ENCODE data around the gene DNAAF9.

DNA sequence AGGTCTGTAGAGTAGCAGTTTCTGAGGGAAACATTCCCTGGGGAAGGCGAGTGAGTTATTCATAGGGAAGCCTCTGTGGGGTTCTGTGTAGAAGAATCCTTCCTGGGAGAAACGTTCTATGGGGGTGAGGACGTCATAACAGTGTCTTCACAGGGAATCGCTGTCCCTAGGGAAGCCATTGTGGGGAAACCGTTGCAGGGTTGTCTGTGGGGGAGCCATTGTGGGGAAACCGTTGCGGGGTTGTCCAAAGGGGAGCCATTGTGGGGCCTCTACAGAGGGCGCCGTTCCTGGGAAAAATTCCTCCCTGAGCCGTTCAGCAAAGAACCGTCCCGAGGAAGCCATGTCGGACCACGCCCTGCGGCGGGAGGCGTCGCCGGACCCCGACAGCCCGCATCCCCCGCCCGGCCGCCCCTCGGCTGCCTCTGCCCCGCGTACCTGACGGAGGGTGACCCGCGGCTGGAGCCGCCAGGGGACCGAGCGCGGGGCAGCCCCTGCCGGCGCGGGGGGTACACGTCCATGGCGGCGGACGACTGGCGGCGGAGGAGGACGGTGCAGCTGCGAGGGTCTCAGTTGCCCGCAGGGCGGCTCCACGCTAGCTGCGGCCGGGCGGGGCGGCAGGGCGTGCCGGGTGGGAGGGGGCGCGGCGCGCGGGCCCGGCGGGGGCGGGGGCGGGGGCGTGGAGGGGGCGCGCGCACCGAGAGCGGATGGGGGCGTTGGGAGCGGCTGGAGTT is at the start of gene DNAAF9:
- no peak for TF ChIP-seq POLR2A (IDR thresholded peaks at IDR 0.05)
- TF ChIP-seq, protein P1, sequence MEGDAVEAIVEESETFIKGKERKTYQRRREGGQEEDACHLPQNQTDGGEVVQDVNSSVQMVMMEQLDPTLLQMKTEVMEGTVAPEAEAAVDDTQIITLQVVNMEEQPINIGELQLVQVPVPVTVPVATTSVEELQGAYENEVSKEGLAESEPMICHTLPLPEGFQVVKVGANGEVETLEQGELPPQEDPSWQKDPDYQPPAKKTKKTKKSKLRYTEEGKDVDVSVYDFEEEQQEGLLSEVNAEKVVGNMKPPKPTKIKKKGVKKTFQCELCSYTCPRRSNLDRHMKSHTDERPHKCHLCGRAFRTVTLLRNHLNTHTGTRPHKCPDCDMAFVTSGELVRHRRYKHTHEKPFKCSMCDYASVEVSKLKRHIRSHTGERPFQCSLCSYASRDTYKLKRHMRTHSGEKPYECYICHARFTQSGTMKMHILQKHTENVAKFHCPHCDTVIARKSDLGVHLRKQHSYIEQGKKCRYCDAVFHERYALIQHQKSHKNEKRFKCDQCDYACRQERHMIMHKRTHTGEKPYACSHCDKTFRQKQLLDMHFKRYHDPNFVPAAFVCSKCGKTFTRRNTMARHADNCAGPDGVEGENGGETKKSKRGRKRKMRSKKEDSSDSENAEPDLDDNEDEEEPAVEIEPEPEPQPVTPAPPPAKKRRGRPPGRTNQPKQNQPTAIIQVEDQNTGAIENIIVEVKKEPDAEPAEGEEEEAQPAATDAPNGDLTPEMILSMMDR (IDR thresholded peaks at IDR 0.05): peak in 4 of 5 experiments; percentile 20 to 76 (median 64)
